Measurements from ENCODE around the gene MMP7.
A peak's percentile ranks its signal among the peaks of the same experiment; 100 is the strongest.
"Not testable (repeated sequence)": the region's sequence is repeated elsewhere in the genome, so short reads cannot be mapped to it uniquely, and the experiment has no call there.

MMP7 gene

GRCh38 chr11:102534261-102534872 lies 3.8 kb upstream of the MMP7 start:
- no peak for DNase-seq

GRCh38 chr11:102528618-102529017 lies 1.9 kb downstream of the MMP7 start:
- no peak for DNase-seq

- no peak for DNase-seq
Measured at GRCh38 chr11:102527684-102528083, 2.9 kb downstream of the MMP7 start.

- DNase-seq, result no peak
Measured at GRCh38 chr11:102527041-102527440, 3.5 kb downstream of the MMP7 start.

- DNase-seq, result no peak
Measured at GRCh38 chr11:102523887-102524286, 6.7 kb downstream of the MMP7 start.

- DNase-seq, result no peak
Measured at GRCh38 chr11:102523189-102523570, 7.4 kb downstream of the MMP7 start.

GRCh38 chr11:102522312-102523188 lies 8.0 kb downstream of the MMP7 start:
- no peak for DNase-seq

GRCh38 chr11:102521121-102521520 lies 9.4 kb downstream of the MMP7 start:
- no peak for DNase-seq

- no peak for DNase-seq
Measured at GRCh38 chr11:102520514-102520913, 10.0 kb downstream of the MMP7 start.

- no peak for DNase-seq
Measured at GRCh38 chr11:102518296-102519094, 12.1 kb downstream of the MMP7 start.

GRCh38 chr11:102517670-102518069 lies 12.9 kb downstream of the MMP7 start:
- DNase-seq, result no peak

GRCh38 chr11:102516179-102516578 lies 14.4 kb downstream of the MMP7 start:
- no peak for DNase-seq

GRCh38 chr11:102513869-102514268 lies 16.7 kb downstream of the MMP7 start:
- no peak for DNase-seq

GRCh38 chr11:102510439-102511135 lies 20.0 kb downstream of the MMP7 start:
- DNase-seq, result no peak

GRCh38 chr11:102502831-102503230 lies 27.7 kb downstream of the MMP7 start:
- DNase-seq, result not testable (repeated sequence)

- DNase-seq, result no peak
Measured at GRCh38 chr11:102500829-102501228, 29.7 kb downstream of the MMP7 start.

GRCh38 chr11:102499931-102500330 lies 30.6 kb downstream of the MMP7 start:
- DNase-seq, result no peak

- DNase-seq, result no peak
Measured at GRCh38 chr11:102499151-102499550, 31.4 kb downstream of the MMP7 start.

GRCh38 chr11:102497061-102497460 lies 33.5 kb downstream of the MMP7 start:
- no peak for DNase-seq

- DNase-seq, result peak; percentile 74
Measured at GRCh38 chr11:102495161-102496042, 35.1 kb downstream of the MMP7 start.

GRCh38 chr11:102494216-102494615 lies 36.3 kb downstream of the MMP7 start:
- DNase-seq, result no peak

GRCh38 chr11:102493524-102493923 lies 37.0 kb downstream of the MMP7 start:
- no peak for DNase-seq
